M059J (cell line): ENCODE data around the gene C4B. TPM values are rescaled to one million over a fixed set of nuclear protein-coding genes. Genes with fewer than 3 reads are reported as not detected.
"Not testable (repeated sequence)": the region's sequence is repeated elsewhere in the genome, so short reads cannot be mapped to it uniquely, and the experiment has no call there.

Experiments
- DNase-seq: peaks from one replicate; pipeline ENCODE4 v3.0.0-alpha.2; 2012; ENCODE audit warnings: low read depth
- total RNA-seq: library from RNA; depleted of rRNA; stranded (reverse); fragments of >200 nt; shearing (Covaris generic); gene quantifications from 2 replicates; pipeline ENCODE4 v1.2.3, GENCODE V29; 2014

The C4B gene
- total RNA-seq, 1 experiment from 2014 or later, result 3.0 TPM

GRCh38 chr6:32050562-32050961 lies 36.0 kb downstream of the C4B start:
- no peak for DNase-seq

- not testable (repeated sequence) for DNase-seq
These were observed 38.0 kb downstream of the C4B start for GRCh38 chr6:32052626-32053025.

- DNase-seq, result not testable (repeated sequence)
These were observed 38.7 kb downstream of the C4B start for GRCh38 chr6:32053314-32053713.

GRCh38 chr6:32055756-32056155 lies 41.2 kb downstream of the C4B start:
- not testable (repeated sequence) for DNase-seq

GRCh38 chr6:32056254-32056653 lies 41.7 kb downstream of the C4B start:
- DNase-seq, result no peak

- DNase-seq, result no peak
These were observed 43.4 kb downstream of the C4B start for GRCh38 chr6:32057966-32058365.

GRCh38 chr6:32058511-32058963 lies 43.9 kb downstream of the C4B start:
- DNase-seq, result peak; percentile 47

GRCh38 chr6:32060966-32061655 lies 46.5 kb downstream of the C4B start:
- DNase-seq, result peak; percentile 68

GRCh38 chr6:32064706-32065105 lies 50.1 kb downstream of the C4B start:
- no peak for DNase-seq

- DNase-seq, result not testable (repeated sequence)
These were observed 52.9 kb downstream of the C4B start for GRCh38 chr6:32067521-32067920.

- DNase-seq, result not testable (repeated sequence)
These were observed 53.7 kb downstream of the C4B start for GRCh38 chr6:32068315-32068714.

GRCh38 chr6:32068867-32069266 lies 54.3 kb downstream of the C4B start:
- DNase-seq, result no peak

- no peak for DNase-seq
These were observed 54.9 kb downstream of the C4B start for GRCh38 chr6:32069460-32069859.

GRCh38 chr6:32069878-32070515 lies 55.4 kb downstream of the C4B start:
- no peak for DNase-seq

- no peak for DNase-seq
These were observed 56.4 kb downstream of the C4B start for GRCh38 chr6:32070814-32071543.

- no peak for DNase-seq
These were observed 58.5 kb downstream of the C4B start for GRCh38 chr6:32073101-32073500.

GRCh38 chr6:32073613-32074012 lies 59.0 kb downstream of the C4B start:
- DNase-seq, result no peak

GRCh38 chr6:32074996-32075532 lies 60.5 kb downstream of the C4B start:
- no peak for DNase-seq

- DNase-seq, result peak; percentile 64
These were observed 61.2 kb downstream of the C4B start for GRCh38 chr6:32075781-32076180.

- peak; percentile 96 for DNase-seq
These were observed 61.8 kb downstream of the C4B start for GRCh38 chr6:32076321-32076809.

GRCh38 chr6:32079566-32080290 lies 65.1 kb downstream of the C4B start:
- DNase-seq, result peak; percentile 20
